IPS-18a (cell line): ENCODE results near the gene KCNJ10.

ENCODE experiments used
- H3K27ac ChIP-seq: one replicate; pipeline ENCODE4 v1.5.1; 2013; ENCODE audit warnings: low read length
- H3K27me3 ChIP-seq: one replicate; pipeline ENCODE4 v1.6.1; 2013; ENCODE audit warnings: mild to moderate bottlenecking, low read length; ENCODE audit not compliant: control insufficient read depth, insufficient read depth
- H3K36me3 ChIP-seq: one replicate; pipeline ENCODE4 v1.6.1; 2013; ENCODE audit warnings: low read depth, low read length; ENCODE audit not compliant: control insufficient read depth
- H3K4me1 ChIP-seq: one replicate; pipeline ENCODE4 v1.6.1; 2013; ENCODE audit warnings: low read depth, low read length; ENCODE audit not compliant: control insufficient read depth
- H3K4me3 ChIP-seq: one replicate; pipeline ENCODE4 v1.5.1; 2013; ENCODE audit warnings: low read length
- H3K9ac ChIP-seq: one replicate; pipeline ENCODE4 v1.6.1; 2013; ENCODE audit warnings: mild to moderate bottlenecking, low read length, moderate library complexity
- H3K9me3 ChIP-seq: one replicate; pipeline ENCODE4 v1.6.1; 2013; ENCODE audit warnings: low read depth, low read length; ENCODE audit not compliant: control insufficient read depth

Gene KCNJ10

DNA sequence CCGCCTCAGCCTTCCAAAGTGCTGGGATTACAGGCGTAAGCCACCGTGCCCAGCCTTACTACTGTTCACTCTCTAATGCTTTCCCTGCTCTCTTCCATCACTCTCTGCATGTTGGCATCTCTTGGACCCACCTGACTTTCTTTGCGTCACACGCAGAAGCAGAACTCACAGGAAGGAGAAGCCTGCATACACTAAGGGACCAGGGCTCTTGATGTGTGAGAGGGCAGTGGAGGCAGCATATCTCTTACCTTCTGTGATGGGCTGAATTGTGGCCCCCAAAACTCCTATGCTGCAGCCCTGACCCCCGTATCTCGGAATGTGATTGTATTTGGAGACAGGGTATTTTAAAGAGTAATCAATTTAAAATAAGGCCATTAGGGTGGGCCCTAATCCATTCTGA is 89.2 kb downstream of the KCNJ10 start:
- Histone ChIP-seq H3K9ac (no peak overlapping the region), H3K27ac (no peak overlapping the region), H3K4me1 (no peaks in the 10 kb centered on the region), H3K4me3 (no peak overlapping the region), H3K27me3 (no peaks in the 10 kb centered on the region), H3K9me3 (no peaks in the 10 kb centered on the region), H3K36me3 (no peaks in the 10 kb centered on the region)

GRCh38 chr1:159980076-159980475 is 89.9 kb downstream of the KCNJ10 start:
- Histone ChIP-seq H3K9me3 (no peaks in the 10 kb centered on the region), H3K27ac (no peak overlapping the region), H3K36me3 (no peaks in the 10 kb centered on the region), H3K4me1 (no peaks in the 10 kb centered on the region), H3K9ac (no peak overlapping the region), H3K4me3 (no peak overlapping the region), H3K27me3 (no peaks in the 10 kb centered on the region)

GRCh38 chr1:159979257-159979656 is 90.7 kb downstream of the KCNJ10 start:
- H3K9ac ChIP-seq: no peak overlapping the region
- H3K4me3 ChIP-seq: no peak overlapping the region
- no peaks in the 10 kb centered on the region for H3K36me3 ChIP-seq
- no peaks in the 10 kb centered on the region for H3K9me3 ChIP-seq
- no peaks in the 10 kb centered on the region for H3K4me1 ChIP-seq
- H3K27ac ChIP-seq: no peak overlapping the region
- H3K27me3 ChIP-seq: no peaks in the 10 kb centered on the region

- Histone ChIP-seq H3K4me3 (no peak overlapping the region), H3K27me3 (no peaks in the 10 kb centered on the region), H3K9me3 (no peaks in the 10 kb centered on the region), H3K9ac (no peak overlapping the region), H3K27ac (no peak overlapping the region), H3K36me3 (no peaks in the 10 kb centered on the region), H3K4me1 (no peaks in the 10 kb centered on the region)
Observed at GRCh38 chr1:159978107-159978398, 91.9 kb downstream of the KCNJ10 start.

- Histone ChIP-seq H3K27ac (no peak overlapping the region), H3K36me3 (no peaks in the 10 kb centered on the region), H3K4me3 (no peak overlapping the region), H3K9ac (no peak overlapping the region), H3K9me3 (no peaks in the 10 kb centered on the region), H3K4me1 (no peaks in the 10 kb centered on the region), H3K27me3 (no peaks in the 10 kb centered on the region)
Observed at GRCh38 chr1:159977364-159978106, 92.4 kb downstream of the KCNJ10 start.

DNA sequence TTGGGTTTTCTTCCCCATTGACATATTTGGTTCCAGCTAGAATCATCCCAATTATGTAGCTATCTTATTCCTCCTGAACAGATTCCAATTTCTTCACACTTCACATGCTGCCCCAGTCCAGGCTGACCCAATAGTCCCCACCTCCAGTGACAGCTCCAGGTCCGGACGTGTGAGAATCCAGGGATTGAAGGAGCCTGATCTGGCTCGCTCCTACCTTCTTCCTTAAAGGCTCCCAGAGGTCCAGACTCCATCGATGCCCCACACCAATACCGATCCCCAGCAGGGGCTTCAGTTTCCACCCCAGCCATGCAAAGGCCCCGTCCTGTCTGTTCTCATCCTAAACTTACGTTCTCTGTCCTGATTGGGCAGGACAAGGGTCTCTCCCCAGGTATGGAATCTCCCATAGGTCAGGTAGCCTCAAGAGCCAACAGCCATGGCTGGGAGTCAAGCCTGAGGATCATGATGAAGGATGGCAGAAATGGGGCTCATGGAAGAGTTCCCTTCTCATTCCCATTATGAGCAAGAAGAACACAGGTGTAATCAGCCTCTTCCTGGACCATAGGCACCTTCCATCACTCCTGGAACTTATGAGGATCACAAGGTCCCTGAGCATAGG is 95.5 kb downstream of the KCNJ10 start:
- Histone ChIP-seq H3K9me3 (no peaks in the 10 kb centered on the region), H3K36me3 (no peaks in the 10 kb centered on the region)

DNA sequence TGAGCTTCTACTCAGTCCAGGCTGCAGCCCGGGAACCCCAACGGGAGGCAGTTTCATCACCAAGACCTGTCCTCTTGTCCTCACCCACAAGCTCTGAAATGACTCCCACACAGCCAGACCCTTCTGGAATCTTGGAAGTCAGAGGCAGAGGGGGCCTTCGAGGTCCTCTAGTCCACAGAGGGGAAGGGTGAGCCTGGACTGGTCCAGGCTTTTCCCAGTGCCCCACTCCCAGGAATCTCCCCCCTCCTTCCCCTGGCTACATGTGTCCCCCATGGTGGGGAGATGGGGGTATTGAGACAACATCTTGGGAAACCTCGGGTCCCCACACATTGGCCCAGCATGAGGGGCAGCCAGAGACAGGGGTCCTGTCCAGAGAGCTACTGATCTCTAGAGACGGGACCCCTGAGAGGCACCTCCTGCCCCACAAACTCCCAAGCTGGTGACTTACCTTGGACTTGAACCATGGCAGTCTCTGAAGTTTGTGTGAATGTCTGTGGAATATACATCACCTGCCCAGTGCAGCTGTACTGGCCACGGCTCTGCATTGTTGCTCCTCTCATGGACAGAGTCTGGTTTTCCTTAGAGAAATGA is 96.5 kb downstream of the KCNJ10 start:
- no peaks in the 10 kb centered on the region for H3K36me3 ChIP-seq
- H3K9me3 ChIP-seq: no peaks in the 10 kb centered on the region
- no peak overlapping the region for H3K27ac ChIP-seq
- H3K4me1 ChIP-seq: no peaks in the 10 kb centered on the region
- H3K27me3 ChIP-seq: no peaks in the 10 kb centered on the region
- H3K9ac ChIP-seq: no peak overlapping the region
- no peak overlapping the region for H3K4me3 ChIP-seq

More for the DNA sequence above, 95.5 kb downstream of the KCNJ10 start:
- no peak overlapping the region for H3K27ac ChIP-seq
- no peaks in the 10 kb centered on the region for H3K27me3 ChIP-seq
- no peak overlapping the region for H3K4me3 ChIP-seq
- no peak overlapping the region for H3K9ac ChIP-seq
- no peaks in the 10 kb centered on the region for H3K4me1 ChIP-seq

- H3K36me3 ChIP-seq: no peaks in the 10 kb centered on the region
- H3K27ac ChIP-seq: no peak overlapping the region
- no peaks in the 10 kb centered on the region for H3K4me1 ChIP-seq
Observed at GRCh38 chr1:159972443-159973205, 97.3 kb downstream of the KCNJ10 start.

GRCh38 chr1:159970932-159971342 is 99.0 kb downstream of the KCNJ10 start:
- Histone ChIP-seq H3K4me1 (no peaks in the 10 kb centered on the region), H3K4me3 (no peak overlapping the region), H3K36me3 (no peaks in the 10 kb centered on the region), H3K9me3 (no peaks in the 10 kb centered on the region), H3K27me3 (no peaks in the 10 kb centered on the region), H3K27ac (no peak overlapping the region), H3K9ac (no peak overlapping the region)

More at GRCh38 chr1:159972443-159973205, 97.3 kb downstream of the KCNJ10 start:
- H3K4me3 ChIP-seq: no peak overlapping the region
- H3K9ac ChIP-seq: no peak overlapping the region
- no peaks in the 10 kb centered on the region for H3K9me3 ChIP-seq
- H3K27me3 ChIP-seq: no peaks in the 10 kb centered on the region

DNA sequence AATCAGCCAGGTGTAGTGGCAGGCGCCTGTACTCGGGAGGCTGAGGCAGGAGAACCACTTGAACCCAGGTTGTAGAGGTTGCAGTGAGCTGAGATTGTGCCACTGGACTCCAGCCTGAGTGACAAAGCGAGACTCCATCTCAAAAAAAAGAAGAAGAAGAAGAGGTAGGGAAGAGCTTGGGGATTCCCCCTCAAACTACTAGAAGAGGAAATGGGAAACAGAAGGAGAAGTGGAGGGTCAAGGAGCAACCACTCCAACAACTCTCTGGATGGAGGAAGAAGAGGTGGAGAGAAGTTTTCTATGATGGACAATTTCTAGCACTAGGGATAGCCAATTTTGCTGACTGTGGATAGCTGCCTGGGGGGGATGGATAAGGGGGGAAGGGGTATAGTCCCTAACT is 101.1 kb downstream of the KCNJ10 start:
- Histone ChIP-seq H3K27me3 (no peaks in the 10 kb centered on the region), H3K27ac (no peak overlapping the region)

GRCh38 chr1:159965263-159965662 is 104.7 kb downstream of the KCNJ10 start:
- Histone ChIP-seq H3K36me3 (no peaks in the 10 kb centered on the region), H3K9ac (no peak overlapping the region), H3K27me3 (no peaks in the 10 kb centered on the region)

More for the DNA sequence above, 101.1 kb downstream of the KCNJ10 start:
- Histone ChIP-seq H3K9ac (no peak overlapping the region), H3K4me3 (no peak overlapping the region), H3K4me1 (peaks cover 8% of the 10 kb centered on the region), H3K9me3 (no peaks in the 10 kb centered on the region), H3K36me3 (no peaks in the 10 kb centered on the region)

More at GRCh38 chr1:159965263-159965662, 104.7 kb downstream of the KCNJ10 start:
- no peak overlapping the region for H3K4me3 ChIP-seq
- no peaks in the 10 kb centered on the region for H3K9me3 ChIP-seq
- peaks cover 8% of the 10 kb centered on the region for H3K4me1 ChIP-seq
- no peak overlapping the region for H3K27ac ChIP-seq
